Nephron (organoid): ENCODE data around the gene EFCAB13.

Experiments
- H3K27ac Mint-ChIP-seq, 3 experiments: 2 replicates each; pipeline ENCODE4 v1.8.0; 2020; ENCODE audit warnings: mixed read lengths in 3 of 3, mild to moderate bottlenecking in 2 of 3, moderate library complexity in 1 of 3
- H3K27me3 Mint-ChIP-seq: 2 replicates; pipeline ENCODE4 v1.8.0; 2021; ENCODE audit warnings: low read depth, mild to moderate bottlenecking, moderate library complexity, mixed read lengths
- H3K36me3 Mint-ChIP-seq: 2 replicates; pipeline ENCODE4 v1.8.0; 2020; ENCODE audit warnings: low read depth, mixed read lengths
- H3K4me1 Mint-ChIP-seq: 2 replicates; pipeline ENCODE4 v1.8.0; 2020; ENCODE audit warnings: mixed read lengths
- H3K4me3 Mint-ChIP-seq, 3 experiments: 2 replicates each; pipeline ENCODE4 v1.8.0; 2020; ENCODE audit warnings: mild to moderate bottlenecking in 3 of 3, mixed read lengths in 3 of 3, moderate library complexity in 2 of 3
- H3K9me3 Mint-ChIP-seq: 2 replicates; pipeline ENCODE4 v1.8.0; 2020; ENCODE audit warnings: mixed read lengths
- TF ChIP-seq, protein P1 (sequence below), 3 experiments: fragments of 200-600 bp; sonication (generic); IDR thresholded peaks; one replicate each; pipeline ENCODE4 v1.5.0; 2021; ENCODE audit warnings: antibody characterized with exemption in 3 of 3; ENCODE audit not compliant: unreplicated experiment in 3 of 3

EFCAB13 gene, protein sequence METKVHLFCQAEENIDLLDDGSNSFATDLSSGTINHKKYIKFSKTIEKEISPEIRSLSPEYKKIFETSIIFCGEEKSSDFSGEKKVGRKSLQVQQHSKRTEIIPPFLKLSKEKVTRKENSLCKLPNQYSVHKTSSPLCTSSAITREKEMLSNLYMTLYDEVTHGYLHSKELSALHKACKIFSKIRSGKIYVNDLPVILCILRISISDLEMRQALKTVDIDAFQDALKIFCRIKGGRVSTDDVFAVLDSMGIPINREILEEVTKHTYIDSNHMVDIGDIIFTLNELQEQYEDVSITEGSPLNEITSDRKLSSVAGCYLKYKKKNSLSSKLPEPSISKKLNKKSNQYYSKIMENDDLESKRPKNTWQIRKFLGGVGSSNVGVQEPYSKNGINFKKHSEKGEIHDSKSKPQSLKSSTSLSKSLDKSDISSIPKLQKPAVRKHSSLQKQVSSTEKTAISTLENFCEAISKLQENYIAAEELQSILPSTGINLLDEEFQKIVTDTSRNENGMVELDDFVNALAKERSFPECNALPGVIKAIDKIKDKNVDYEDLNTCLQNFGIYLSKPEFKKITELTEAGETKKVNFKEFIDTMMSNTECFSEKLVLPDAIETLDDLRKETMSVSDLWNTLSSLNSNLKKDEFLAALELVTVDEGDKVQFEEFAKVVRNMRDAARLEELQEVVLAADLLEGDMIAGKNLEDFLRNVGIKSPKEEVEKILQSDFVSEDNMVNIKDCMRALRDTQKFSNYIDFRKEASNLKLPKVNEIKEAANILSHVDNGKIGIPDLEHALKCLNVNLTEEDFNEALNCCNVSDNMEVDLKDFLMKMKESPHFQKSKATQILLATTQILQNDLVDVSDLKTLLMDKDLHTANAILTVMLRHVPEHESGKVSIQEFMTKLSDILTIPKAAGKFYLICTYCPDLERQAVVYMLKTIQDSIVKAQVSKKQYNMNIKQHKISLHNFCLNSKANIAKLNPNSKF

GRCh38 chr17:47323382-47324223 lies at the start of gene EFCAB13:
TSS of gene EFCAB13 (plus strand) at chr17:47323955. CDS start at chr17:47328354, 4,399 bp downstream.
- H3K9me3 Mint-ChIP-seq, result peaks cover 22% of the 10 kb centered on the region
- TF ChIP-seq, protein P1, sequence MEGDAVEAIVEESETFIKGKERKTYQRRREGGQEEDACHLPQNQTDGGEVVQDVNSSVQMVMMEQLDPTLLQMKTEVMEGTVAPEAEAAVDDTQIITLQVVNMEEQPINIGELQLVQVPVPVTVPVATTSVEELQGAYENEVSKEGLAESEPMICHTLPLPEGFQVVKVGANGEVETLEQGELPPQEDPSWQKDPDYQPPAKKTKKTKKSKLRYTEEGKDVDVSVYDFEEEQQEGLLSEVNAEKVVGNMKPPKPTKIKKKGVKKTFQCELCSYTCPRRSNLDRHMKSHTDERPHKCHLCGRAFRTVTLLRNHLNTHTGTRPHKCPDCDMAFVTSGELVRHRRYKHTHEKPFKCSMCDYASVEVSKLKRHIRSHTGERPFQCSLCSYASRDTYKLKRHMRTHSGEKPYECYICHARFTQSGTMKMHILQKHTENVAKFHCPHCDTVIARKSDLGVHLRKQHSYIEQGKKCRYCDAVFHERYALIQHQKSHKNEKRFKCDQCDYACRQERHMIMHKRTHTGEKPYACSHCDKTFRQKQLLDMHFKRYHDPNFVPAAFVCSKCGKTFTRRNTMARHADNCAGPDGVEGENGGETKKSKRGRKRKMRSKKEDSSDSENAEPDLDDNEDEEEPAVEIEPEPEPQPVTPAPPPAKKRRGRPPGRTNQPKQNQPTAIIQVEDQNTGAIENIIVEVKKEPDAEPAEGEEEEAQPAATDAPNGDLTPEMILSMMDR (IDR thresholded peaks at IDR 0.05; ENCODE audit: unreplicated experiment in 3 of 3), result peak in 1 of 3 experiments; percentile 14
- peaks cover 4% of the 10 kb centered on the region for H3K4me1 Mint-ChIP-seq
- peaks cover 12% of the 10 kb centered on the region for H3K36me3 Mint-ChIP-seq
- H3K27ac Mint-ChIP-seq, result peak within 1 kb of the TSS; percentile 58 to 96 (median 78)
- H3K4me3 Mint-ChIP-seq, result peak within 1 kb of the TSS; percentile 88 to 95 (median 93)
- peaks cover 9% of the 10 kb centered on the region for H3K27me3 Mint-ChIP-seq

GRCh38 chr17:47274319-47275069 lies 49.3 kb upstream of the EFCAB13 start:
- peaks cover 2% of the 10 kb centered on the region for H3K9me3 Mint-ChIP-seq

DNA sequence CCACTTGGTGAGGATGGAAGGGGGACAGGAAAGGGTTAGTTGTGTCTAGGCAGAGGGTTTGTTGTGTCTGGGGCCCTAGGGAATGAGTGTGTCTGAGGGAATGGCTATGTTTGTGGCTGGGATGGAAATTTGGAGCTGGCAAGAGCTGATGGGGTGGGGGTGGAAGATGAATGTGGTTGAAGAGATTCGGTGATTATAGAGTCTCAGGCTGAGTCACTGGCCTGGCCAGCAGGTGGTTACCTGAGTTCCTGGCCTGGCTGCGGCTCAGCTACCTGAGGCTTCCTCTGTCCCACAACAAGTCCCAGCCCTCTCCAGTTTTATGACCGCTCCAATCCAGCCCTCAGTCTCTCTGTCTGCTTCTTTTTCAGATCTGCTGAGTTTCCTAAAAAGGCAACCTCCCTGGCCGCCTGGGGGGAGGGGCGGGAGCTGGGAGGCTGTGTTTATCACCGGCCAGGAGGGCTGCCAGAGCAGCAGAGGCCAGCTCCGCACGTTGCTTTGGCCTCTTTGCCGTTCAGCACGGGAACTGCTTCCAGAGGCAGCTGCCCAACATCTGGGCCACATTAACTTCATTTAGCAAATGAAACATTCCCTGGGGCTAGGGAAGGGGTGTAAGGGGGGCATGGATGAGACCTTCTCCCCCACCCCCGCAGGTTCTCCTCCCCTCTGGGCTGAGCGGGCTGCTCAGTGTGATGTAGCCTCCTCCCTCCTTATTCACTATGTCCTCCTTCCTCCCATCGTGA lies 48.3 kb upstream of the EFCAB13 start:
- TF ChIP-seq, protein P1 (IDR thresholded peaks at IDR 0.05; ENCODE audit: unreplicated experiment in 3 of 3), result no peak
- H3K27me3 Mint-ChIP-seq, result no peaks in the 10 kb centered on the region
- no peaks in the 10 kb centered on the region for H3K36me3 Mint-ChIP-seq

More at GRCh38 chr17:47274319-47275069, 49.3 kb upstream of the EFCAB13 start:
- Mint-ChIP-seq H3K27ac (peak overlapping the region; percentile 94 to 99 (median 99)), H3K36me3 (peaks cover under 1% of the 10 kb centered on the region), H3K4me3 (no peak overlapping the region), H3K4me1 (peaks cover 65% of the 10 kb centered on the region), H3K27me3 (no peaks in the 10 kb centered on the region)
- TF ChIP-seq, protein P1 (IDR thresholded peaks at IDR 0.05; ENCODE audit: unreplicated experiment in 3 of 3), result no peak

GRCh38 chr17:47276444-47276843 lies 47.3 kb upstream of the EFCAB13 start:
- Mint-ChIP-seq H3K27ac (peak overlapping the region; percentile 94 to 99 (median 99)), H3K4me3 (peak overlapping the region in 2 of 3 experiments; percentile 16 to 29), H3K36me3 (no peaks in the 10 kb centered on the region), H3K27me3 (no peaks in the 10 kb centered on the region), H3K9me3 (no peaks in the 10 kb centered on the region), H3K4me1 (peaks cover 67% of the 10 kb centered on the region)
- TF ChIP-seq, protein P1 (IDR thresholded peaks at IDR 0.05; ENCODE audit: unreplicated experiment in 3 of 3), result no peak

More for the DNA sequence above, 48.3 kb upstream of the EFCAB13 start:
- Mint-ChIP-seq H3K9me3 (no peaks in the 10 kb centered on the region), H3K27ac (peak overlapping the region; percentile 94 to 99 (median 99)), H3K4me3 (peak overlapping the region; percentile 56 to 66 (median 62)), H3K4me1 (peaks cover 69% of the 10 kb centered on the region)
